Measurements from ENCODE around the gene RAB4B. TPM values are rescaled to one million over a fixed set of nuclear protein-coding genes. Genes with fewer than 3 reads are reported as not detected.
A peak's percentile ranks its signal among the peaks of the same experiment; 100 is the strongest.

Gene RAB4B
- total and polyA plus RNA-seq, 2 of the 13 experiments (the other 11 are each of a cell fraction or from before 2014, with no cell fraction given), result 3.3 to 5.4 TPM

DNA sequence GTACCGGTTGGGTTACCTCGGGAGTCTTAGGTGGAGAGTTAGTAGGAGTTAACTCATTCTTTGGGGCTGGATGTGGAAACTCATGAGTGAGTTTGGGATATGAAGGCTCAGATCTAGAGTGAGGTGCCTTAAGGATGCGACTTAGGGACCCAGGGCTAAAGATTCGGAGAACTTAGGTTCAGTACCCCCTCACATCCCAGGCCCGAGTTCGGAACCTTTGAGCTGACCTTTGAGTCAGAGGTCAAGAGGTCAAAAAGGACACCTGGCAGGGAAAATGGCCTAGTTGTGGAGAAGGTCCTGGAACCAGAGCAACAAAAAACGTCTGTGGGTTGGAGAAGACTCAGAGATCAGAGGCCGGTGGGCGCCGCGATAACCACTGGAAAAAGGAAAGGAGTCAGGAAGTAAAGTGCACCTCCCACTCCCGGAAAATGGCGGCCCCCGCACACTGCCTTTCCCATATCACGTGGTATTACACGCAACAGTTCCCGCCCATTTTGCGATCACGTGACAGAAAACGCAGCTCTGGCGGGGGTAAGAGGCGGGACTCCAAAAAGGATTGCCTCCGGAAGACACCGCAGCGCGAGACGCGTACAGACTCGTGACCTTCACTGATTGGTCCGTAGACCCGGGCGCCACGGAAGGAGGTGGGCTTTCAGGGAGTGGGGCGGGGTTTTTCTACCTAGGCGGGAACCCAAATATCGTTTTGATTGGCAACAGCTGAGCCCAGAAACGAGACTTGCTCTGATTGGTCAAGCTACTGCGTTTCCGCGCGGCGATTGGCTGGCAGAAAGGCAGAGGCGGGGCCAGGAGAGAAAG, 27.8 kb upstream of the RAB4B start, which contains the start of gene ACTMAP (continued):
- TF ChIP-seq, protein P1, sequence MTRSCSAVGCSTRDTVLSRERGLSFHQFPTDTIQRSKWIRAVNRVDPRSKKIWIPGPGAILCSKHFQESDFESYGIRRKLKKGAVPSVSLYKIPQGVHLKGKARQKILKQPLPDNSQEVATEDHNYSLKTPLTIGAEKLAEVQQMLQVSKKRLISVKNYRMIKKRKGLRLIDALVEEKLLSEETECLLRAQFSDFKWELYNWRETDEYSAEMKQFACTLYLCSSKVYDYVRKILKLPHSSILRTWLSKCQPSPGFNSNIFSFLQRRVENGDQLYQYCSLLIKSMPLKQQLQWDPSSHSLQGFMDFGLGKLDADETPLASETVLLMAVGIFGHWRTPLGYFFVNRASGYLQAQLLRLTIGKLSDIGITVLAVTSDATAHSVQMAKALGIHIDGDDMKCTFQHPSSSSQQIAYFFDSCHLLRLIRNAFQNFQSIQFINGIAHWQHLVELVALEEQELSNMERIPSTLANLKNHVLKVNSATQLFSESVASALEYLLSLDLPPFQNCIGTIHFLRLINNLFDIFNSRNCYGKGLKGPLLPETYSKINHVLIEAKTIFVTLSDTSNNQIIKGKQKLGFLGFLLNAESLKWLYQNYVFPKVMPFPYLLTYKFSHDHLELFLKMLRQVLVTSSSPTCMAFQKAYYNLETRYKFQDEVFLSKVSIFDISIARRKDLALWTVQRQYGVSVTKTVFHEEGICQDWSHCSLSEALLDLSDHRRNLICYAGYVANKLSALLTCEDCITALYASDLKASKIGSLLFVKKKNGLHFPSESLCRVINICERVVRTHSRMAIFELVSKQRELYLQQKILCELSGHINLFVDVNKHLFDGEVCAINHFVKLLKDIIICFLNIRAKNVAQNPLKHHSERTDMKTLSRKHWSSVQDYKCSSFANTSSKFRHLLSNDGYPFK (CRISPR knock-in tag; IDR thresholded peaks at IDR 0.05; ENCODE audit: borderline replicate concordance), result peak; percentile 69; the same call in 1 of the 2 replicates
- TF ChIP-seq, protein P2, sequence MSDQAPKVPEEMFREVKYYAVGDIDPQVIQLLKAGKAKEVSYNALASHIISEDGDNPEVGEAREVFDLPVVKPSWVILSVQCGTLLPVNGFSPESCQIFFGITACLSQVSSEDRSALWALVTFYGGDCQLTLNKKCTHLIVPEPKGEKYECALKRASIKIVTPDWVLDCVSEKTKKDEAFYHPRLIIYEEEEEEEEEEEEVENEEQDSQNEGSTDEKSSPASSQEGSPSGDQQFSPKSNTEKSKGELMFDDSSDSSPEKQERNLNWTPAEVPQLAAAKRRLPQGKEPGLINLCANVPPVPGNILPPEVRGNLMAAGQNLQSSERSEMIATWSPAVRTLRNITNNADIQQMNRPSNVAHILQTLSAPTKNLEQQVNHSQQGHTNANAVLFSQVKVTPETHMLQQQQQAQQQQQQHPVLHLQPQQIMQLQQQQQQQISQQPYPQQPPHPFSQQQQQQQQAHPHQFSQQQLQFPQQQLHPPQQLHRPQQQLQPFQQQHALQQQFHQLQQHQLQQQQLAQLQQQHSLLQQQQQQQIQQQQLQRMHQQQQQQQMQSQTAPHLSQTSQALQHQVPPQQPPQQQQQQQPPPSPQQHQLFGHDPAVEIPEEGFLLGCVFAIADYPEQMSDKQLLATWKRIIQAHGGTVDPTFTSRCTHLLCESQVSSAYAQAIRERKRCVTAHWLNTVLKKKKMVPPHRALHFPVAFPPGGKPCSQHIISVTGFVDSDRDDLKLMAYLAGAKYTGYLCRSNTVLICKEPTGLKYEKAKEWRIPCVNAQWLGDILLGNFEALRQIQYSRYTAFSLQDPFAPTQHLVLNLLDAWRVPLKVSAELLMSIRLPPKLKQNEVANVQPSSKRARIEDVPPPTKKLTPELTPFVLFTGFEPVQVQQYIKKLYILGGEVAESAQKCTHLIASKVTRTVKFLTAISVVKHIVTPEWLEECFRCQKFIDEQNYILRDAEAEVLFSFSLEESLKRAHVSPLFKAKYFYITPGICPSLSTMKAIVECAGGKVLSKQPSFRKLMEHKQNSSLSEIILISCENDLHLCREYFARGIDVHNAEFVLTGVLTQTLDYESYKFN (CRISPR knock-in tag; conservative IDR thresholded peaks at IDR 0.05), result peak; percentile 32; the same call in 1 of the 2 replicates
- no peak for TF ChIP-seq ISX (CRISPR knock-in tag; conservative IDR thresholded peaks at IDR 0.05)
- peak; percentile 88 for TF ChIP-seq YEATS2 (CRISPR knock-in tag; IDR thresholded peaks at IDR 0.05; ENCODE audit: borderline replicate concordance)
- TF ChIP-seq RBAK (CRISPR knock-in tag; IDR thresholded peaks at IDR 0.05), result no peak
- TF ChIP-seq, protein P3, sequence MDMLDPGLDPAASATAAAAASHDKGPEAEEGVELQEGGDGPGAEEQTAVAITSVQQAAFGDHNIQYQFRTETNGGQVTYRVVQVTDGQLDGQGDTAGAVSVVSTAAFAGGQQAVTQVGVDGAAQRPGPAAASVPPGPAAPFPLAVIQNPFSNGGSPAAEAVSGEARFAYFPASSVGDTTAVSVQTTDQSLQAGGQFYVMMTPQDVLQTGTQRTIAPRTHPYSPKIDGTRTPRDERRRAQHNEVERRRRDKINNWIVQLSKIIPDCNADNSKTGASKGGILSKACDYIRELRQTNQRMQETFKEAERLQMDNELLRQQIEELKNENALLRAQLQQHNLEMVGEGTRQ (IDR thresholded peaks at IDR 0.05; ENCODE audit: low read depth, low read length), result peak; percentile 100
- TF ChIP-seq, protein P3 (CRISPR knock-in tag; IDR thresholded peaks at IDR 0.05; ENCODE audit: borderline replicate concordance), result peak; percentile 98; the same call in 1 of the 2 replicates
- no peak for TF ChIP-seq ZNF674 (CRISPR knock-in tag; IDR thresholded peaks at IDR 0.05; ENCODE audit: low read depth)
- TF ChIP-seq ZNF124 (CRISPR knock-in tag; IDR thresholded peaks at IDR 0.05), result peak; percentile 37; the same call in 1 of the 2 replicates
- TF ChIP-seq, protein P4, sequence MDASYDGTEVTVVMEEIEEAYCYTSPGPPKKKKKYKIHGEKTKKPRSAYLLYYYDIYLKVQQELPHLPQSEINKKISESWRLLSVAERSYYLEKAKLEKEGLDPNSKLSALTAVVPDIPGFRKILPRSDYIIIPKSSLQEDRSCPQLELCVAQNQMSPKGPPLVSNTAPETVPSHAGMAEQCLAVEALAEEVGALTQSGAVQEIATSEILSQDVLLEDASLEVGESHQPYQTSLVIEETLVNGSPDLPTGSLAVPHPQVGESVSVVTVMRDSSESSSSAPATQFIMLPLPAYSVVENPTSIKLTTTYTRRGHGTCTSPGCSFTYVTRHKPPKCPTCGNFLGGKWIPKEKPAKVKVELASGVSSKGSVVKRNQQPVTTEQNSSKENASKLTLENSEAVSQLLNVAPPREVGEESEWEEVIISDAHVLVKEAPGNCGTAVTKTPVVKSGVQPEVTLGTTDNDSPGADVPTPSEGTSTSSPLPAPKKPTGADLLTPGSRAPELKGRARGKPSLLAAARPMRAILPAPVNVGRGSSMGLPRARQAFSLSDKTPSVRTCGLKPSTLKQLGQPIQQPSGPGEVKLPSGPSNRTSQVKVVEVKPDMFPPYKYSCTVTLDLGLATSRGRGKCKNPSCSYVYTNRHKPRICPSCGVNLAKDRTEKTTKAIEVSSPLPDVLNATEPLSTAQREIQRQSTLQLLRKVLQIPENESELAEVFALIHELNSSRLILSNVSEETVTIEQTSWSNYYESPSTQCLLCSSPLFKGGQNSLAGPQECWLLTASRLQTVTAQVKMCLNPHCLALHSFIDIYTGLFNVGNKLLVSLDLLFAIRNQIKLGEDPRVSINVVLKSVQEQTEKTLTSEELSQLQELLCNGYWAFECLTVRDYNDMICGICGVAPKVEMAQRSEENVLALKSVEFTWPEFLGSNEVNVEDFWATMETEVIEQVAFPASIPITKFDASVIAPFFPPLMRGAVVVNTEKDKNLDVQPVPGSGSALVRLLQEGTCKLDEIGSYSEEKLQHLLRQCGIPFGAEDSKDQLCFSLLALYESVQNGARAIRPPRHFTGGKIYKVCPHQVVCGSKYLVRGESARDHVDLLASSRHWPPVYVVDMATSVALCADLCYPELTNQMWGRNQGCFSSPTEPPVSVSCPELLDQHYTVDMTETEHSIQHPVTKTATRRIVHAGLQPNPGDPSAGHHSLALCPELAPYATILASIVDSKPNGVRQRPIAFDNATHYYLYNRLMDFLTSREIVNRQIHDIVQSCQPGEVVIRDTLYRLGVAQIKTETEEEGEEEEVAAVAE (CRISPR knock-in tag; IDR thresholded peaks at IDR 0.05; ENCODE audit: borderline replicate concordance), result peak; percentile 61; the same call in 1 of the 2 replicates
- TF ChIP-seq, protein P5, sequence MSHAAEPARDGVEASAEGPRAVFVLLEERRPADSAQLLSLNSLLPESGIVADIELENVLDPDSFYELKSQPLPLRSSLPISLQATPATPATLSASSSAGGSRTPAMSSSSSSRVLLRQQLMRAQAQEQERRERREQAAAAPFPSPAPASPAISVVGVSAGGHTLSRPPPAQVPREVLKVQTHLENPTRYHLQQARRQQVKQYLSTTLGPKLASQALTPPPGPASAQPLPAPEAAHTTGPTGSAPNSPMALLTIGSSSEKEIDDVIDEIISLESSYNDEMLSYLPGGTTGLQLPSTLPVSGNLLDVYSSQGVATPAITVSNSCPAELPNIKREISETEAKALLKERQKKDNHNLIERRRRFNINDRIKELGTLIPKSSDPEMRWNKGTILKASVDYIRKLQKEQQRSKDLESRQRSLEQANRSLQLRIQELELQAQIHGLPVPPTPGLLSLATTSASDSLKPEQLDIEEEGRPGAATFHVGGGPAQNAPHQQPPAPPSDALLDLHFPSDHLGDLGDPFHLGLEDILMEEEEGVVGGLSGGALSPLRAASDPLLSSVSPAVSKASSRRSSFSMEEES (CRISPR knock-in tag; IDR thresholded peaks at IDR 0.05), result peak; percentile 94
- TF ChIP-seq GTF3A (CRISPR knock-in tag; conservative IDR thresholded peaks at IDR 0.05), result 0 out of 2 replicates have a peak, but pooled peaks have one; percentile 34
